ENCODE results near the gene CACUL1.

DNA sequence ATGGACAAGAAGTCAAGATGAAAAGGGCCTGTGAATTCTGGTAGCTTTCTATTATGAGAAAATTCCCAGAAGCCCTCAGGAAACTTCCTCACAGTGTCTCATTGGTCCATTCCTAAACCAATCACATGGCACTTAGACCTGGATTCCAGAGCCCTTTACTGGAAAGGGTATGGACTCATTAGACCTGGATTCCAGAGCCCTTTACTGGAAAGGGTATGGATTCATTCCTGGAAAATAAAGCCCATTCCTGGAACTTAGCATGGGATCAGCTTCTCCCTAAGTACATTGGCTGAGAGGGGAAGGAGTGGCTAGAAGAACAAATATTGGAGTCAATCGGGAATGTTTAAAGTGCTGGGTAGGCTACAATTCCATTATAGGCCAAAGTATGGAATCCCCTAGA is 3.7 kb upstream of the CACUL1 start:
- TF ChIP-seq, protein P1, sequence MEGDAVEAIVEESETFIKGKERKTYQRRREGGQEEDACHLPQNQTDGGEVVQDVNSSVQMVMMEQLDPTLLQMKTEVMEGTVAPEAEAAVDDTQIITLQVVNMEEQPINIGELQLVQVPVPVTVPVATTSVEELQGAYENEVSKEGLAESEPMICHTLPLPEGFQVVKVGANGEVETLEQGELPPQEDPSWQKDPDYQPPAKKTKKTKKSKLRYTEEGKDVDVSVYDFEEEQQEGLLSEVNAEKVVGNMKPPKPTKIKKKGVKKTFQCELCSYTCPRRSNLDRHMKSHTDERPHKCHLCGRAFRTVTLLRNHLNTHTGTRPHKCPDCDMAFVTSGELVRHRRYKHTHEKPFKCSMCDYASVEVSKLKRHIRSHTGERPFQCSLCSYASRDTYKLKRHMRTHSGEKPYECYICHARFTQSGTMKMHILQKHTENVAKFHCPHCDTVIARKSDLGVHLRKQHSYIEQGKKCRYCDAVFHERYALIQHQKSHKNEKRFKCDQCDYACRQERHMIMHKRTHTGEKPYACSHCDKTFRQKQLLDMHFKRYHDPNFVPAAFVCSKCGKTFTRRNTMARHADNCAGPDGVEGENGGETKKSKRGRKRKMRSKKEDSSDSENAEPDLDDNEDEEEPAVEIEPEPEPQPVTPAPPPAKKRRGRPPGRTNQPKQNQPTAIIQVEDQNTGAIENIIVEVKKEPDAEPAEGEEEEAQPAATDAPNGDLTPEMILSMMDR (IDR thresholded peaks at IDR 0.05; ENCODE audit: low read depth, low read length) = no peak
- TF ChIP-seq EZH2phosphoT487 (IDR thresholded peaks at IDR 0.05; ENCODE audit: low read depth) = no peak

All from OCI-LY3 (cell line).